Breast epithelium (tissue), 3 donors: Measurements from ENCODE around the gene SNTA1.

Experiments used
- CTCF ChIP-seq, 3 donors: fragments of 450-650 bp; IDR thresholded peaks; one replicate each; pipeline ENCODE4 v1.5.1; 2016 to 2017; ENCODE audit warnings: antibody characterized with exemption in 3 of 3, mild to moderate bottlenecking in 3 of 3, moderate library complexity in 3 of 3
- POLR2AphosphoS5 ChIP-seq, 3 donors: sonication (generic); formaldehyde crosslinking; IDR thresholded peaks; one replicate each; pipeline ENCODE4 v1.6.1; 2017; ENCODE audit warnings: antibody characterized with exemption in 3 of 3

DNA sequence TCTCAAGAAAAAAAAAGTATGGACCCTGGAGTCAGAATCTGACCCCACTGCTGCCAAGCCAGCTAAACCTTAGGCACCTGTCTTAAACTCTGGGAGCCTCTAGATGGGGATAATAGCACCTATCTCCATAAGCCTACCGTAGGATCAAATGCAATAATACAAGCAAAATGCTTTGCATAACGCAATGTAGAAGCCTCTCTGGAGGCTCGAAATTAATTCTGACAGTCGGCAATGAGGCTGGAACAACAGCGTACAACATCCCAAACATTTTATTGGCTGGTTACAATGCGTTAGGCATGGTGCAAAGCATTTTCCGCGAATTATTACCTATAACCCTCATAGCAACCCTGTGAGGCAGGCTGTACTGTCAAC is 42.8 kb downstream of the SNTA1 start:
- no peak for TF ChIP-seq CTCF (IDR thresholded peaks at IDR 0.05)
- no peak for TF ChIP-seq POLR2AphosphoS5 (IDR thresholded peaks at IDR 0.05)
